Measurements from ENCODE around the gene FAM184B. TPM values are rescaled to one million over a fixed set of nuclear protein-coding genes. Genes with fewer than 3 reads are reported as not detected.

Gene FAM184B
- total RNA-seq, 1 experiment from 2014 or later, result 0.17 TPM

- TF ChIP-seq FOXP4 (CRISPR knock-in tag; IDR thresholded peaks at IDR 0.05), result no peak
- no peak for TF ChIP-seq CREB1 (CRISPR knock-in tag; IDR thresholded peaks at IDR 0.05)
- no peak for TF ChIP-seq USF2 (CRISPR knock-in tag; IDR thresholded peaks at IDR 0.05)
- no peak for TF ChIP-seq ZNF232 (CRISPR knock-in tag; IDR thresholded peaks at IDR 0.05)
- no peak for TF ChIP-seq ESRRA (CRISPR knock-in tag; IDR thresholded peaks at IDR 0.05; ENCODE audit: borderline replicate concordance)
- no peak for TF ChIP-seq ZNF263 (CRISPR knock-in tag; IDR thresholded peaks at IDR 0.05; ENCODE audit: low read depth)
- TF ChIP-seq SMAD3 (CRISPR knock-in tag; IDR thresholded peaks at IDR 0.05; ENCODE audit: borderline replicate concordance), result no peak
- TF ChIP-seq ZNF396 (CRISPR knock-in tag; IDR thresholded peaks at IDR 0.05; ENCODE audit: borderline replicate concordance), result no peak
- no peak for TF ChIP-seq TEAD1 (CRISPR knock-in tag; IDR thresholded peaks at IDR 0.05)
- no peak for TF ChIP-seq ZNF416 (CRISPR knock-in tag; IDR thresholded peaks at IDR 0.05)
Observed at GRCh38 chr4:17758485-17758884, 22.9 kb downstream of the FAM184B start (continued).

GRCh38 chr4:17757621-17758020, 23.8 kb downstream of the FAM184B start:
- POLR2A ChIA-PET, result no interaction called here
- Mint-ChIP-seq H3K4me1 (peaks cover 14% of the 10 kb centered on the region), H3K36me3 (no peaks in the 10 kb centered on the region), H3K27ac (no peak overlapping the region), H3K4me3 (no peak overlapping the region), H3K27me3 (ENCODE audit: low read depth) (no peaks in the 10 kb centered on the region; the same call in 1 of the 2 replicates), H3K9me3 (no peaks in the 10 kb centered on the region)
- ATAC-seq (no peak), DNase-seq (ENCODE audit: low spot score) (no peak)
- CTCF ChIA-PET, result no interaction called here
- TF ChIP-seq IRF1 (CRISPR knock-in tag; IDR thresholded peaks at IDR 0.05), result no peak
- TF ChIP-seq NR2C2 (CRISPR knock-in tag; IDR thresholded peaks at IDR 0.05), result no peak

- ChIA-PET CTCF (no interaction called here), POLR2A (no interaction called here)
- Mint-ChIP-seq H3K36me3 (no peaks in the 10 kb centered on the region), H3K9me3 (no peaks in the 10 kb centered on the region), H3K27me3 (ENCODE audit: low read depth) (no peaks in the 10 kb centered on the region), H3K4me1 (no peaks in the 10 kb centered on the region), H3K27ac (no peak overlapping the region), H3K4me3 (no peak overlapping the region)
- DNase-seq (ENCODE audit: low spot score), result no peak
- ATAC-seq, result no peak
- TF ChIP-seq STAT6 (CRISPR knock-in tag; conservative IDR thresholded peaks at IDR 0.05; ENCODE audit: low read depth) (no peak), FOXJ3 (CRISPR knock-in tag; IDR thresholded peaks at IDR 0.05; ENCODE audit: borderline replicate concordance) (no peak), GRHL2 (CRISPR knock-in tag; IDR thresholded peaks at IDR 0.05; ENCODE audit: insufficient replicate concordance, severe bottlenecking) (no peak), GTF2I (CRISPR knock-in tag; conservative IDR thresholded peaks at IDR 0.05) (no peak), ETV6 (CRISPR knock-in tag; IDR thresholded peaks at IDR 0.05) (no peak), SMAD3 (CRISPR knock-in tag; IDR thresholded peaks at IDR 0.05; ENCODE audit: borderline replicate concordance) (no peak), NR1H2 (CRISPR knock-in tag; IDR thresholded peaks at IDR 0.05) (no peak), ZNF671 (CRISPR knock-in tag; IDR thresholded peaks at IDR 0.05) (no peak), MLX (CRISPR knock-in tag; IDR thresholded peaks at IDR 0.05) (no peak), ZNF219 (CRISPR knock-in tag; IDR thresholded peaks at IDR 0.05; ENCODE audit: borderline replicate concordance) (no peak), SMAD4 (CRISPR knock-in tag; IDR thresholded peaks at IDR 0.05) (no peak), ZBTB43 (CRISPR knock-in tag; IDR thresholded peaks at IDR 0.05) (no peak), PRDM15 (CRISPR knock-in tag; IDR thresholded peaks at IDR 0.05) (no peak)
Observed at GRCh38 chr4:17753646-17754045, 27.8 kb downstream of the FAM184B start.

Data from WTC11 (cell line).